Mesendoderm (in vitro differentiated cells): ENCODE results near the gene ANKUB1.

Source experiments
- DNase-seq: peaks from one replicate; pipeline ENCODE4 v3.0.0; 2013
- H2AK5ac ChIP-seq: 2 replicates; pipeline ENCODE4 v1.6.1; 2013; ENCODE audit warnings: low read length, inconsistent platforms
- H2BK120ac ChIP-seq: 2 replicates; pipeline ENCODE4 v1.6.1; 2013; ENCODE audit warnings: low read depth, mild to moderate bottlenecking, low read length, moderate library complexity, mixed read lengths
- H2BK15ac ChIP-seq: replicated peaks from 2 replicates; pipeline ENCODE4 v1.6.1; 2013; ENCODE audit warnings: low read depth, mild to moderate bottlenecking, moderate library complexity
- H2BK5ac ChIP-seq: 2 replicates; pipeline ENCODE4 v1.6.1; 2013; ENCODE audit warnings: low read length, inconsistent platforms
- H3K18ac ChIP-seq: 2 replicates; pipeline ENCODE4 v1.6.1; 2013; ENCODE audit warnings: mild to moderate bottlenecking, low read length, mixed read lengths
- H3K23ac ChIP-seq: one replicate; pipeline ENCODE4 v1.6.1; 2013; ENCODE audit warnings: low read length
- H3K27ac ChIP-seq: 2 replicates; pipeline ENCODE4 v1.5.1; 2013; ENCODE audit warnings: low read depth, mild to moderate bottlenecking, inconsistent platforms, low read length, moderate library complexity
- H3K27me3 ChIP-seq: 2 replicates; pipeline ENCODE4 v1.6.1; 2013; ENCODE audit warnings: low read length, control low read depth, mild to moderate bottlenecking, inconsistent platforms; ENCODE audit not compliant: insufficient read depth, poor library complexity
- H3K36me3 ChIP-seq: 2 replicates; pipeline ENCODE4 v1.6.1; 2013; ENCODE audit warnings: low read length, inconsistent platforms; ENCODE audit not compliant: control insufficient read depth, insufficient read depth
- H3K4ac ChIP-seq: one replicate; pipeline ENCODE4 v1.6.1; 2013; ENCODE audit warnings: low read depth, mild to moderate bottlenecking, low read length, moderate library complexity
- H3K4me1 ChIP-seq: 2 replicates; pipeline ENCODE4 v1.6.1; 2013; ENCODE audit warnings: low read depth, low read length, inconsistent platforms; ENCODE audit not compliant: control insufficient read depth
- H3K4me2 ChIP-seq: 2 replicates; pipeline ENCODE4 v1.6.1; 2013; ENCODE audit warnings: low read length
- H3K4me3 ChIP-seq: 2 replicates; pipeline ENCODE4 v1.5.1; 2013; ENCODE audit warnings: mild to moderate bottlenecking, low read length
- H3K56ac ChIP-seq: one replicate; pipeline ENCODE4 v1.6.1; 2013; ENCODE audit warnings: low read length
- H3K79me1 ChIP-seq: 2 replicates; pipeline ENCODE4 v1.6.1; 2013; ENCODE audit warnings: low read length, inconsistent platforms
- H3K79me2 ChIP-seq: 2 replicates; pipeline ENCODE4 v1.6.1; 2013; ENCODE audit warnings: mild to moderate bottlenecking, low read length; ENCODE audit not compliant: control insufficient read depth, insufficient read depth
- H3K9ac ChIP-seq: 2 replicates; pipeline ENCODE4 v1.6.1; 2013; ENCODE audit warnings: low read length, inconsistent platforms
- H4K5ac ChIP-seq: one replicate; pipeline ENCODE4 v1.6.1; 2013; ENCODE audit warnings: low read length
- H4K8ac ChIP-seq: one replicate; pipeline ENCODE4 v1.6.1; 2013; ENCODE audit warnings: low read depth, mild to moderate bottlenecking, control low read depth, low read length, moderate library complexity
- WGBS: extraction: QIAGEN DNeasy Blood & Tissue Kit; methylation state at CpG from one replicate; pipeline ENCODE4 v1.1.7; 2013; ENCODE audit warnings: low lambda C conversion rate, missing lambda C conversion rate; ENCODE audit not compliant: insufficient coverage; ENCODE audit errors: extremely low coverage; 5-methylcytosine and 5-hydroxymethylcytosine counted together

ANKUB1 gene

DNA sequence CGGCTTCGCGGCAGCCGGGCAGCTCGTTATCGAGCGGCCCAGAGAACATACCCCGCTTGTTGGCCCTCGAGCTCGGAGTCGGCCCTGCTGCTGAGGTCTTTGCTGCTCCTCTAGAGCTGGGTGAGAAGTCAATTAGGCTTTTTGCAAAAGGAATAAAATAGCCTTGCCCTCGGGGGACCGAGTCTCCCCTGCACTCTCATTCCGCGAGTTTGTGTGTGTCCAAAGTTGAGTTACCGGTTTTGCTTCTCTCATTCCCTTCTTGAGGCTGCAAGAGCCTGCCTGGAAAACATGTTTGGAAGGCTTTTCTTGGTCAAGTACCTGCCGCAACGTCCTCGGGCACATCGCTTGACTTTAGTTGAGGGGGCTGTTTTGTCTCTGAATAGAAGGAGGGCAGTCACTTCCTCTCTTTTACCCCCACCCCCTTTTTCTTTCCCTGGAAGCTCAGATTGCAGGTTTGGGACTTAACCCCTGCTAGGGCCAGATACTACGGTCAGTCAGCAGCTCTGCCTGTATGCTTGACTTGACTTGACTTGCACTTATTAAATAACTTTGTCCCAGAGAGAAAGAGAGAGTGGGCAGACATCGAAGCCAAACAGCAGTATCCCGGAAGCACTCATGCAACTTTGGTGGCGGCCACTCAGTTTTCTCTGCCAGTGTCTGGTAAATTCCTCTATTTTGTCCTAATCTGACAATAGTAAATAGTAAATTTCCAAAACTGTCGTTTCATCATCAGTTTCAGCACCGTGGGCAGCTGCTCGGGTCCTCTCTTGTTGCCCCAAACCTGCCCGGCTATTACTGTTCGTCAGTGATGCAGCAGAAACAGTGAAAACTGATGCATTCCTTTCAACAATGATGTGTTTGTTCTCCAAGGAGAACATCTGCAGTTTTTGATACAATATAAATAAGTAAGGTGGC, 21.3 kb upstream of the ANKUB1 start:
- H3K4me3 ChIP-seq, result peak overlapping the region; percentile 63
- H2AK5ac ChIP-seq, result no peak overlapping the region
- H4K8ac ChIP-seq, result no peak overlapping the region
- peak overlapping the region; percentile 65 for H3K4me2 ChIP-seq
- no peak overlapping the region for H3K23ac ChIP-seq
- no peaks in the 10 kb centered on the region for H3K36me3 ChIP-seq
- H3K79me1 ChIP-seq, result peaks cover 3% of the 10 kb centered on the region
- peak overlapping the region; percentile 83 for H3K9ac ChIP-seq
- H2BK15ac ChIP-seq, result no peak overlapping the region
- no peak overlapping the region for H2BK120ac ChIP-seq
- H3K27me3 ChIP-seq, result no peaks in the 10 kb centered on the region
- WGBS, result no CpG with 5 or more reads among the region's 29 CpGs
- DNase-seq, result peak; percentile 78
- H2BK5ac ChIP-seq, result no peak overlapping the region
- peak overlapping the region; percentile 5 for H3K18ac ChIP-seq
- peak overlapping the region; percentile 92 for H3K56ac ChIP-seq
- H3K4ac ChIP-seq, result no peak overlapping the region
- H3K27ac ChIP-seq, result peak overlapping the region; percentile 67
- no peak overlapping the region for H4K5ac ChIP-seq
- H3K79me2 ChIP-seq, result peaks cover 24% of the 10 kb centered on the region
- no peaks in the 10 kb centered on the region for H3K4me1 ChIP-seq

DNA sequence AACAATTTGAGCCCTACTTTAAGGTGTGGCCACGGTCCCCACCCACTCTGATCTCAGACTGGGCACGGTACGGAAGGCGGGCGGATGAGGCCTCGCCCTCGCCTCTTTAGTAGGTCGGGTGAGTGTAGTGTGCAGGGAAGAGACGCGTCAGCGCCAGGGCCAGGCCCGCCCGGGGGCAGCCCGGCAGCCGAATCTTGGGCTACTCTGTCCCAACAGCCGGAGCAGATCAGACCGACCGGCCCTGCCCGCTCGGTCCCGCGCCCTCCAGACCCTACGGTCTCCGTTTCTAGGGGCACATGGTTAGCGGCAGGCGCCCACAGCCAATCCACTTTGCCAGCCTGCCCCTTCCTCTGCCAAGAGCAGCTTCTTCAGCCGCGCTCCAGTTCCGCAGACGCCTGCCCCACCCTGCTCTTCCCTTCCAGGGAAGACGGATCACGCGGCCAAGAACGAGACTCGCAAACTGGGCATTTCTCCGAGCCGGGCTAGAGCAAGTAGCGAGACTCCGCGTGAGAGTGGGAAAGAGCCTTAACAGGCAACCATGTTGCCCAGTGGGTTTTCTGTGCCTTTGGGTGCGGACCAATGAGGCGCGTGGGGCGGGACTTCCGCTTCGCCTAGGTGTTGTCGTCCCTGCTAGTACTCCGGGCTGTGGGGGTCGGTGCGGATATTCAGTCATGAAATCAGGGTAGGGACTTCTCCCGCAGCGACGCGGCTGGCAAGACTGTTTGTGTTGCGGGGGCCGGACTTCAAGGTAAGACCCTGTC, 20.4 kb upstream of the ANKUB1 start, which contains the start of gene RNF13:
TSS of gene RNF13 (plus strand) at position 610 of the 761 bp plus-strand sequence. CDS start 32,812 bp downstream, outside the sequence.
- Histone ChIP-seq H4K5ac (peak within 1 kb of the TSS; percentile 41), H3K27ac (peak within 1 kb of the TSS; percentile 67), H3K23ac (no peak within 1 kb of the TSS), H2BK120ac (no peak within 1 kb of the TSS), H3K79me2 (peaks cover 20% of the 10 kb centered on the region), H2BK15ac (no peak within 1 kb of the TSS), H2AK5ac (no peak within 1 kb of the TSS), H3K4me3 (peak within 1 kb of the TSS; percentile 63), H3K4me2 (peak within 1 kb of the TSS; percentile 65), H3K18ac (peak within 1 kb of the TSS; percentile 31), H4K8ac (no peak within 1 kb of the TSS), H2BK5ac (no peak within 1 kb of the TSS), H3K56ac (peak within 1 kb of the TSS; percentile 92), H3K79me1 (peaks cover 3% of the 10 kb centered on the region), H3K4me1 (no peaks in the 10 kb centered on the region), H3K27me3 (no peaks in the 10 kb centered on the region), H3K9ac (peak within 1 kb of the TSS; percentile 83), H3K4ac (peak within 1 kb of the TSS; percentile 46), H3K36me3 (no peaks in the 10 kb centered on the region)
- no CpG with 5 or more reads among the region's 56 CpGs for WGBS
- DNase-seq, result peak; percentile 95

DNA sequence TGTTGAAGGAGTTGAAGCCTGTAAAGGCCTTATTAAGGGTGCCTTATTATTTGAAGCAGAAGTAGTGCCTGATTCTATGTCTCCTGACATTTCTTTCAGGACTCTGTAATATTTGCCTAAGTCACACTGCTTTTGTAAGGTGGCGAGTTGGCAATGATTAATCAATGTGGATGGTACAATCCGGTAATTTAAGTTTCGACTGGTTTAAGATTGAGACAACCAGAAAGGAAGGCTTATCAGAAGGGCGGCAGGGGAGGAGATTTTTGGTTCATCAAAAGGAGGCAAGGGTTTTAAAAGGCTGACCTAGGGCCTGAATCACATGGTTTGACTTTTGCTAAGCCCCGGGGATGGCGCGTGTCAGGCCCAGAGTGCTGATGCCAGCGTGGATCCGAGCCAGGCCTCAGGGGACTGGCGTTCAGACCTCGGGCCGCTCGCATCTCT, 19.8 kb upstream of the ANKUB1 start:
- Histone ChIP-seq H2AK5ac (no peak overlapping the region), H3K27me3 (no peaks in the 10 kb centered on the region), H3K9ac (peak overlapping the region; percentile 59), H4K8ac (no peak overlapping the region), H4K5ac (peak overlapping the region; percentile 41), H3K4me1 (no peaks in the 10 kb centered on the region), H2BK5ac (no peak overlapping the region), H3K4me3 (no peak overlapping the region), H3K79me1 (peaks cover 3% of the 10 kb centered on the region), H3K79me2 (peaks cover 17% of the 10 kb centered on the region), H3K56ac (peak overlapping the region; percentile 92), H2BK15ac (no peak overlapping the region), H3K27ac (no peak overlapping the region), H3K36me3 (no peaks in the 10 kb centered on the region), H2BK120ac (no peak overlapping the region), H3K18ac (no peak overlapping the region), H3K4me2 (peak overlapping the region; percentile 47), H3K4ac (no peak overlapping the region), H3K23ac (no peak overlapping the region)
- no CpG with 5 or more reads among the region's 13 CpGs for WGBS
- DNase-seq, result no peak

DNA sequence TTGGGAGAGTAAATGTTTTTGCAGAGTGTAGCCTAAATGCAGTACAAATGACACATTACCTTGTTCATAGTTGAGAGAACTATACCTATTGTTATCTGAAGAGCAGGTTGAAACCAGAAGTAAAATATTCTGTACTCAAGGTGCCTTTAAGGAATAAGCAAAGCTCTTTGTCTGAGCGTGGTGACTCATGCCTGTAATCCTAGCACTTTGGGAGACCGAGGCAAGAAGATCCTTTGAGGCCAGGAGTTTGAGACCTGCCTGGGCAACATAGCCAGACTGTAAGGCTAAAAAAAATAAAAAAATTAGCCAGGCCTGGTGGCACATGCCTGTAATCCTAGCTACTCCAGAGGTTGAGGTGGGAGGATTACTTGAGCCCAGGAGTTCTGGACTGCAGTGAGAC, 18.5 kb upstream of the ANKUB1 start:
- DNase-seq, result no peak
- Histone ChIP-seq H3K4me3 (no peak overlapping the region), H3K27ac (no peak overlapping the region), H3K4me1 (no peaks in the 10 kb centered on the region), H3K79me2 (peaks cover 8% of the 10 kb centered on the region), H3K9ac (no peak overlapping the region), H4K5ac (no peak overlapping the region), H2AK5ac (no peak overlapping the region), H3K4ac (no peak overlapping the region), H2BK120ac (no peak overlapping the region), H2BK5ac (no peak overlapping the region), H4K8ac (no peak overlapping the region), H3K36me3 (no peaks in the 10 kb centered on the region), H3K18ac (no peak overlapping the region), H3K79me1 (no peaks in the 10 kb centered on the region), H3K4me2 (no peak overlapping the region), H2BK15ac (no peak overlapping the region), H3K23ac (no peak overlapping the region), H3K56ac (no peak overlapping the region), H3K27me3 (no peaks in the 10 kb centered on the region)
- no CpG with 5 or more reads among the region's 2 CpGs for WGBS

DNA sequence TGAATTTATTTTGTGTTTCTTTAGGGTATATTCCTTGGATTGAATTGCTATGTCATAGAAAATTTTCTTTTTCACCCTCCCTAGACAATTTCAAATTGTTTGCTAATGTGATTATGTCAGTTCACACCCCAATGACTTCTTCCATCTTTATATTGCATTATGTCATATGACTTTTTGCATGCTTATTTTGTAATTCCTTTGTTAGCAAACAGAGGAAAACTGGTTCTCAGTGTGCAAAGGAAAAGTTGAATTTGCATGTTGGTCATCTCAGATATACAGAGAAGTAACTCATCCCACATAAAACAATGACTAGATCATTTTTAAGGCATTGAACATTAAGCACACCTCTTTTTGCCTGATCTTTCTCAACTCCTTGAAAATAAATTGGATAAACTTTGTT, 17.3 kb upstream of the ANKUB1 start:
- H3K18ac ChIP-seq, result no peak overlapping the region
- no peak overlapping the region for H3K27ac ChIP-seq
- no peak for DNase-seq
- H3K4ac ChIP-seq, result no peak overlapping the region
- H3K4me1 ChIP-seq, result no peaks in the 10 kb centered on the region
- H4K5ac ChIP-seq, result no peak overlapping the region
- no peaks in the 10 kb centered on the region for H3K36me3 ChIP-seq
- H2BK5ac ChIP-seq, result no peak overlapping the region
- H2BK15ac ChIP-seq, result no peak overlapping the region
- H3K4me2 ChIP-seq, result no peak overlapping the region
- H2AK5ac ChIP-seq, result no peak overlapping the region
- H3K56ac ChIP-seq, result no peak overlapping the region
- H3K4me3 ChIP-seq, result no peak overlapping the region
- H2BK120ac ChIP-seq, result no peak overlapping the region
- H3K79me1 ChIP-seq, result no peaks in the 10 kb centered on the region
- H3K27me3 ChIP-seq, result no peaks in the 10 kb centered on the region
- no peak overlapping the region for H4K8ac ChIP-seq
- H3K23ac ChIP-seq, result no peak overlapping the region
- no peaks in the 10 kb centered on the region for H3K79me2 ChIP-seq
- no peak overlapping the region for H3K9ac ChIP-seq
